GM18520 (cell line): ENCODE results near the gene FAM241B.

Experiments used
- ATAC-seq: cut with Tn5 transposase; IDR thresholded peaks from one replicate; pipeline ENCODE4 v1.9.1; 2021; ENCODE audit not compliant: unreplicated experiment

The FAM241B gene

DNA sequence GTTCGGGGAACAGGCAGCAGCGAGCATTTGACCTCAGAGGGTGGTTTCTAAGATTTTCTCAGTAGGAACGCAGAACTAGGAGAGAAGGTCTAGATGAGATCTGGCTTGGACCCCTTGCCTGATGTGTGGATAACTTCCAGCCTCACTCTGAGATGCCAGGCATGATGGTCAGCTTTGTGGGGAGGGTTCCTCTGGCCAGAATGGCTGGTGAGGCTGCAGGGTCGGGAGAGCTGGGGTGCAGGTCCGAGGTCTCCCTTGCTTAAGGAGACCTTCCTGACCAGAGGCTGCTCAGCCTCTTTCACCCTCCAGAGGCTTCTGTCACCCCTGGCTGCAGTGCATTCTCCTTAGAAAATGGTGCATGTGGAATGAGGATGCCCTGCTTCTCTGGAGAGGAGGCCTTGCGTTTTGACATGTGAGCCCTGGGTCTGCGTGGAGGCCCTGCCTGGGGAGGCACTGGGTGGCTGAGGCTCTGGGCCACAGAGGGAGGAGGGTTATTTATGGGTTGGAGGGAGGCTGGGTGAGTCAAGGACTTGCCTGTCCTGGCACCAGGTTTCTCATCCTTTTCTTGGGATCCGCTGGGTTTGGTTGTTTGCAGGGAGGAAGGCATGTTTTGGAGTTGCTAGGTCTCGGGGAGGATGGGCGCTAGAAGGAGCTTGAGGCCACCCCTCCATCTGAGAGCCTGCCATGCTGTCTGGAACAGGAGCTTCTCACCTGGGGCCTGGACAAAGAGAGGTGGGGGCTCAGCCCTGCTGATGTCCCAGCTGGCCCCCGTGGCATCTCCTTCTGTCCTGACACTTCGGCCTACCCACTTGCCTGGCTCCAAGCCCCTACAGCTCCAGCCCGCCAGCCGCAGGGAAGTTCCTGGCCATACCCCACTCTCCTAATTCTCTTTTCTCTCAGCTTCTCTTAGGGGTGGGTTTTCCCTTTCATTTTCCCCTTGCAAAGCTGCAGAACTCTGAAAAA lies 3.9 kb downstream of the FAM241B start:
- no peak for ATAC-seq

- no peak for ATAC-seq
Observed at GRCh38 chr10:69634759-69635425, 4.8 kb downstream of the FAM241B start.

GRCh38 chr10:69635428-69636272 lies 5.6 kb downstream of the FAM241B start:
- no peak for ATAC-seq

- no peak for ATAC-seq
Observed at GRCh38 chr10:69636273-69636575, 6.2 kb downstream of the FAM241B start.

DNA sequence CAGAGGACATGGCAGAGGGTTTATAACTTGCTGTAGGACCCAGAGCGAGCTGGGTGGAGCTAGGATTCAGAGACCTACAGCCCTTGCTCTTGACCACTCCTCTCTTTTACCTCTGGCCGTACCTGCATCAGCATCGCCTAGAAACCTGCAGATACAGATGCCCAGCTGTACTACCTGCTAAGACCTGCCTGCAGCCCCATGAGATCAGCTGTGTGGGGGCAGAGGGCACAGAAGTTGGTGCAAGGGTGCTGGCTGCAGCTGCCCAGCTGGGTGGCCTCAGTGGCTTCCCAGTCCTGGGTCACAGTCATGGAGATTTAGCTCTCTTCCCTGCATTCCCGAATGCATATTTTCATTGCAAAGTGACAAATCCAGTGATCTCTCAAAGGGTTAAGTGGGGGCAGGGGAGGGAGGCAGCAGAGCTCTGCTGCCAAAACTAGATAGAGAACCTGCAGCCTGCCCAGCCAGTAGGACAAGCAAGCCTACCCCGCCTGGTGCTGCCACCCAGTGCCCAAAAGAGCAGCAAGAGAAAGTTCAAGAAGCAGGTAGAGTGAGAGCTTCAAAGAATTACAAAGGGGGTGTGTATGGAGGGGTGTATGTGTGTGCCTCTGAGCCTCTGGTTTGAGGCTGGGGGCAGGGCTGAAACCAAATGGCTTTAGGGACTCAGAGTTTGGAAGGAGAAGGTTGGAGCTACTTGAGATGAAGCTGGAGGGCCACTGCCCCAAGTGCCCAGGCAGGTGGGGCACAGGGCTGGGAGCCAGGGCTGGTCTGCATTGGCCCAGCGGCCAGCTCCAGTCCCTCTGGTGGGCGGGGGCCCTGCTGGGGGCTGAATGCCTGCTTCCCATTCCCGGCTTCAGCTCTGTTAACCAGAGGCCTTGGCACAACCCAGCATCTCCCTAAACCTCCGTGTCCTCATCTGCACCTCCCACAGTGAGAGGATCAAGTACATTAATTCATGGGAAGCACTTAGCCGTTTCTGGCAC lies 6.9 kb downstream of the FAM241B start:
- no peak for ATAC-seq

DNA sequence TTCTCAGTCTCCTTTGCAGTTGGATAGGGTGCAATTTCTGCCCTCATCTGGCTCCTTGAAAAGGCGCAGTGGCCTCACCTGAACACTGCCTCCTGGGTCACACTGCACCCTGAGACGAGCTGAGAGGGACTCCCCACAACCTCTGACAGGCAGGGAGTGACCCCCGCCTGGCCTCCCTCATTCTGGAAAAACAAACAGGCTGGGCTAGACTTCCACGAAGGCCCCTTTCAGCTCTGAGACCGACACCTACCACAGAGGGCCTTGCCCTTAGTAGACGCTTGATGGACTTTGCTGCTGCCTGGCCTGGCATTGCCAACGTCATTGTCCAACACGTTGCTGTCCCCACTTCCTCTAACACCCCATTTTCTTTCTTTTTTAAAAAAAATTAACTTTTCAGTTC lies 8.6 kb downstream of the FAM241B start:
- ATAC-seq, result no peak

GRCh38 chr10:69639291-69640195 lies 9.5 kb downstream of the FAM241B start:
- ATAC-seq, result no peak

GRCh38 chr10:69640196-69640980 lies 10.3 kb downstream of the FAM241B start:
- ATAC-seq, result no peak

DNA sequence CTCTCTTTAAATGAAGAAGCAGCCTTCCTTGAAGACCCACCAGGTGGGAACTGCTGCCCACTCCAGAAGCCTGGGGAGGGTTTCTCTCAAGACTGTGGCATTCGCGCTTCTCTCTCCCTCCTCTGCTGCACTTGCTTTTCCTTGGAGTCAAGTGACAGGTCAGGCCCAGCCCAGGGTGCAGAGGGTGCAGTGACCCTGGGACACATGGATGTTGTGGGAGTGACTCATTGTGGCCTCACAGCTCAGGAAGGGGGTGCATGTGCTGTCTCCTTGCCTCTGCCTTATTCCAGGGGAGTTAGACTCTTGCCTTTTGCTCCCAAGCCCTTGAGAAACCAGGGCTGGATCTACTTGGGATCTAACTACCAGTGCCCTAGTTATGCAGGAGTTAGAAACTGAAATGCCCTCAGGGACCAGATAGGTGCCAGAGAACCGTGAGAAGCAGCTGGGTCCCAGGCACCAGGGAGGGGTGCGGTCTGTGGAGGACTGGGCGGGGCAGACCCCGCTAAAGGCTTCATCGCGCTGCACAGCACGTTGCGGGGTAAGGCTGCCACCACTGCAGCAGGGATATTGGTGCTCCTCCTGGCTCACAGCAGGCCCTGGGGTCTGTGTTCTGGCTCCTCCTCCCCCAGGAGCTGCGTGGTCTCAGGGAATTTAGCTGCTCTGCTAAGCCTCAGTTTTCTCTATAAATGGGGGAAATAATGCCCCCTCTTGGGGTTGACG lies 11.4 kb downstream of the FAM241B start:
- no peak for ATAC-seq

DNA sequence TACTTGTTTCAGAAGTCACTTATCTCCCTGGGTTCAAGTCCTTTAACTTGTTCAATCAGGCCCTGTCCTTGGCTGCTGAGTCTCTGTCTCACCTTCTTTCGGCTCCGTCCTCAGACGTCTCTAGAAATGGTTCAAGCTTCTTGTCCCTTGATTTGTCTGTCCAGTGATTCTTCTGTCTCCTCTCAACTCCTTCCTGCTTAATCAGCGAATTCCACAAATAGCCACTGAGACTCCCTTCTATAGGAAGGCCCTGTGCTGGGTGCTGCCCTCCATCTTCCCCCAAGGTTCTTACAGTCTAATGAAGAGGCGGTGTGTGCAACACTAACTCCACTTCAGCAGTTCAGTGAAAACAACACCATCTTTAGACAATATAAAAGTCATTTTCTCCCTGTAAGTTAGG lies 12.7 kb downstream of the FAM241B start:
- ATAC-seq, result no peak

DNA sequence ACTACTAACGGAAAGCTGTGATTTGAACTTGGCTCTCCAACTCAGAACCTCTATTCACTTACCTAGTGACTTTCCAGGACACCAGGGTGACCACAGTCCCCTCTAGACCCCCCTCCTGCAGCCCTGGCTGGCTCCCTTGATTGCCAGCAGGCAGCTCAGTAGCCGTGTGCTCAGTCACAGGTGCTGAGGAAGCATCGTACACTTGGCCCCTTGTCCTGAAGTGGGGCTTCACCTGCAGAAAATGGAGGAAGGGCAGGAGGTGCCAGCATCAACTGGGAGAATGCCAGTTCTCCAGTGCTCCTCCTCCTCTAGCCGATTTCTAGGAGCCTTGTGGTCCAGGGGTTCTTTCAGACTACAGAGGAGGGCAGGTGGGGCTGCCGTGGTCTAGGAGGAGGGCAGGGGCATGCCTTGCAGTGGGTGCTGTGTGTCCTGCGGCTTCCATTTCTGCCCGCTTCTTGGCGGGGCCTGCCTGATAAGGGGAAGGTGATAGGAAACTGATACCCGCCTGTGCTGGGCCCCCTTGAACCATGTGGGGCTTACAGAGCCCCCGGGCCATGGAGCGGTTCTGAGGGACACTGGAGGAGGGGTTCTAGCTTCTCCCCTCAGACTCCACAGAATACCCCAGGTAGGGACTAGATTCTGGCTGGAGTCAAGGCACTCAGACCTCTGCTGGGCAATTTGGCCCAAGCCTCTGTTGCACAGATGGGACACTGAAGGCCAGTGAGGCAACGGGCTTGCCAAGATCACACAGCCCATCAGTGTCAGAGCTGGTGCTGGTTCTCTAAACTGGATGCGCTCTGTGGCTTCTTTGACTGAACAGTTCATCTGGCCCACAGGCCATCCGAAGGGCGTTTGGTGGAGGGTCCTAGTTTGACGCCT lies 14.0 kb downstream of the FAM241B start:
- no peak for ATAC-seq

DNA sequence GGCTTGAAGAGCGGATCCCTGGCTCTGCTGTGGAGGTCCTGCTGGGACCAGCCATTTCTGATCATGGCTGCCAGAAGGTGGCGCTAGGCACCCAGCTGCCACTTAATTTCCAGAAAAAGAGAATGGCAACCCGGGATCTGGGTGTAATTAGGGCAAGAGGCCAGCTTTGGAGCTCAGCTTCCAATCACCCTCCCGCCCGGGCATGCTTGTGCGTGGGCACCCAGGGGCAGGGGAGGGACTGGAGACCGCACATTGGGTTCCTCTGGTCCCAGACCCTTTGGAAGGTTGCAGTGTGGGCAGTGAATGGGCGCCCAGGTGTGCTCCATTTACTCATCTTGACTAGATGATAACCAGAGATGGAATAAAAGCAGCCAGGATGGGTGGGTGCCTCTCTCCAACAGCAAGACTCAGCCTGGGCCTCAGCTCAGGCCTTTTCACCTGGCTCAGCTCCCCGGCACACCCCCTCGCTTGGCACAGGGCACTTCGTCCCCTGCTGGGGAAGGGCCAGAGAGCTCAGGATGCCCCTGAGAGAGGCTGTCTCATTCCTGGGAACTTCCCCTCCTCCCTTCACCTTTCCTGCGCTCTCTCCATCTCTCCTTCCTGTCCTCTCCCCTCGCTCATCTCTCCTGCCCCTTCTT lies 14.7 kb downstream of the FAM241B start:
- no peak for ATAC-seq

DNA sequence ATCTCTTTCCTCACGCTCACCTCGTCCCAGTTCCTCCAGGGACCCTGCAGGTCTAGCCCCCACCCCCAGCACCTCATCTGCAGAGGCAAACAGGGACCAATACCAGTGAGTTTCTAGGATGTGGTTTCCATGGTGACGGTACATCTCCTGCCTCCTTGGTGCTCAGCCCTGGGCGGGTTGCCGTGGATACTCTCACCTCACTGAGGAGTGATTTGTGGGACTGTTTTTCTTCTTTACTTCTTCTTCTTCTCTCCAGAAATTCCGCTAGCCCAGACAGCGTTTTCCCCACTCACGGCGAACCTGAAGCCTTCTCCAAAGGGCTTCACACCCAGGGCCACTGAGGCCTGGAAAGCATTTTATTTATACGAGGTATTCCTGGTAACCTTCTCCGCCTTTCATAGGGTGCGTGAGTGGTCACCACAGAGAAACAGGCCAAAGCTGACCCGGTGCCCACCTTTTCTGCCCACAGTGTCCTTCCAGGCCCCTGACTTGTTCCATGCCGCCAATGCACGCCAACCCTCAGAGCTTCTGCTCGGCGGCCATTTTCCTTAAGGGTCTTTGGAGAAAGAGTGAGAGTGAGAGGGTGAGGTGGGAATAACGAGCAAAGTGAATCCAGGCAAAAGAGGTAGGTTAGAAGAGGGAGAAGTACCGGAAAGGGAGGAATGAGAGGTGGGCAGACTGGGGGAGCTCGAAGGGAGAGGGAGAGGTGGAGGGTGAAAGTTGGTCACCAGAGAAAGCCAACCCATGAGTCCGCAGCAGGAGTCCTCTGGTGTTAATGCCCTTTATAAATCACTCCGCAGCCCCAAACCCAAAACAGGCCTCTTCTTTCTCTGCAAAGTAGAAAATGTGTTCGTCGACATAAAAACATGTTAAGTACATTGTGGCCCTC lies 15.5 kb downstream of the FAM241B start:
- ATAC-seq, result no peak

GRCh38 chr10:69646185-69647060 lies 16.4 kb downstream of the FAM241B start:
- ATAC-seq, result no peak
